HCT116 (cell line): Measurements from ENCODE around the gene LRP1. TPM values are rescaled to one million over a fixed set of nuclear protein-coding genes. Genes with fewer than 3 reads are reported as not detected.

Source experiments
- ATAC-seq: fragments of 200-7000 bp; cut with Tn5 transposase; 2 replicates; pipeline ENCODE4 v1.9.1; 2020; ENCODE audit warnings: mild to moderate bottlenecking, moderate library complexity
- BruUV-seq: library from RNA; stranded (reverse); fragments of 400-500 nt; replicated peaks from 2 replicates; lab custom pipeline; 2021; lab: Mats Ljungman, UMichigan
- CTCF ChIA-PET: fragments of 300-600 bp; sonication (Branson Sonifier 250); formaldehyde crosslinking; loops from one replicate; lab custom pipeline; 2021; ENCODE audit warnings: antibody characterized with exemption; lab: Charles Lee
- POLR2A ChIA-PET: fragments of 300-600, 350-600 bp; sonication (Branson Sonifier 250); formaldehyde crosslinking; loops from one replicate; lab custom pipeline; 2021; ENCODE audit warnings: antibody characterized with exemption; lab: Charles Lee
- RAD21 ChIA-PET, 2 experiments: fragments of 300-600 bp; sonication (Branson Sonifier 250); formaldehyde crosslinking; loops; one replicate each; lab custom pipeline; 2023; ENCODE audit warnings: low total read pairs in 2 of 2; ENCODE audit not compliant: uncharacterized antibody in 2 of 2, unreplicated experiment in 2 of 2, low non-redundant PET in 1 of 2; lab: Charles Lee
- DNase-seq: peaks from one replicate; pipeline ENCODE4 v3.0.0-alpha.2; 2010; ENCODE audit warnings: low read depth, low spot score
- H2AFZ ChIP-seq: fragments of 200-600 bp; shearing (Covaris generic), sonication (generic); 2 replicates; pipeline ENCODE4 v1.6.1; 2017; ENCODE audit warnings: low read depth, mixed run types, mixed read lengths, antibody characterized with exemption, low read length; ENCODE audit not compliant: poor library complexity, severe bottlenecking
- H3K27ac ChIP-seq: 2 replicates; pipeline ENCODE4 v1.5.1; 2012; ENCODE audit warnings: low read depth, low read length
- H3K27me3 ChIP-seq: fragments of 200-600 bp; sonication (generic); 2 replicates; pipeline ENCODE4 v1.6.1; 2016; ENCODE audit warnings: mixed run types, low read length, mixed read lengths; ENCODE audit not compliant: insufficient read depth
- H3K36me3 ChIP-seq, 2 experiments: fragments of 200-500 bp in 1 of 2; fragments of 200-600 bp in 1 of 2; sonication (Bioruptor generic) in 1 of 2; sonication (generic) in 1 of 2; 2 replicates each; pipeline versions ENCODE4 v1.5.1 to v1.6.1; 2014 to 2016; ENCODE audit warnings: low read length in 2 of 2, inconsistent platforms in 1 of 2, mixed read lengths in 1 of 2, mixed run types in 1 of 2; ENCODE audit not compliant: insufficient read depth in 2 of 2, control insufficient read depth in 1 of 2
- H3K4me1 ChIP-seq, 2 experiments: fragments of 200-600 bp in 1 of 2; sonication (generic) in 1 of 2; 2 replicates each; pipeline versions ENCODE4 v1.5.1 to v1.6.1; 2012 to 2017; ENCODE audit warnings: low read length in 2 of 2, inconsistent platforms in 1 of 2, mild to moderate bottlenecking in 1 of 2, mixed read lengths in 1 of 2, mixed run types in 1 of 2, moderate library complexity in 1 of 2; ENCODE audit not compliant: insufficient read depth in 2 of 2, control insufficient read depth in 1 of 2
- H3K4me2 ChIP-seq: fragments of 200-600 bp; sonication (generic); 2 replicates; pipeline ENCODE4 v1.6.1; 2017; ENCODE audit warnings: mixed run types, low read length, mixed read lengths
- H3K4me3 ChIP-seq, 2 experiments: fragments of 200-600 bp in 1 of 2; sonication (generic) in 1 of 2; replicated peaks in 1 of 2; 2 replicates each; pipeline ENCODE4 v1.5.1; 2011 to 2016; ENCODE audit warnings: low read length in 2 of 2, control low read depth in 1 of 2, low read depth in 1 of 2, mild to moderate bottlenecking in 1 of 2, mixed read lengths in 1 of 2, mixed run types in 1 of 2
- H3K79me2 ChIP-seq: fragments of 200-600 bp; sonication (generic); 2 replicates; pipeline ENCODE4 v1.6.1; 2017; ENCODE audit warnings: mild to moderate bottlenecking, mixed run types, low read length, moderate library complexity, mixed read lengths; ENCODE audit not compliant: insufficient read depth
- H3K9ac ChIP-seq: fragments of 200-600 bp; sonication (generic); 2 replicates; pipeline ENCODE4 v1.6.1; 2016; ENCODE audit warnings: low read length, mixed read lengths
- H3K9me2 ChIP-seq: fragments of 200-600 bp; sonication (generic), shearing (Covaris generic); 2 replicates; pipeline ENCODE4 v1.6.1; 2017; ENCODE audit warnings: mixed run types, mild to moderate bottlenecking, moderate library complexity; ENCODE audit not compliant: insufficient read depth
- H3K9me3 ChIP-seq, 2 experiments: fragments of 200-500 bp in 1 of 2; fragments of 200-600 bp in 1 of 2; sonication (Bioruptor generic) in 1 of 2; sonication (generic) in 1 of 2; 2 replicates each; pipeline ENCODE4 v1.6.1; 2014 to 2017; ENCODE audit warnings: low read length in 2 of 2, mixed read lengths in 2 of 2, inconsistent platforms in 1 of 2, low read depth in 1 of 2, mild to moderate bottlenecking in 1 of 2, mixed run types in 1 of 2, moderate library complexity in 1 of 2; ENCODE audit not compliant: control insufficient read depth in 1 of 2, insufficient read depth in 1 of 2
- H4K20me1 ChIP-seq: fragments of 200-600 bp; sonication (generic), shearing (Covaris generic); 2 replicates; pipeline ENCODE4 v1.6.1; 2017; ENCODE audit warnings: mixed run types, mild to moderate bottlenecking, moderate library complexity; ENCODE audit not compliant: insufficient read depth
- CBX3 ChIP-seq: IDR thresholded peaks from 2 replicates; pipeline ENCODE4 v1.6.1; 2012; ENCODE audit warnings: low read depth
- CEBPB ChIP-seq: IDR thresholded peaks from 2 replicates; pipeline ENCODE4 v1.6.1; 2012; ENCODE audit warnings: low read depth
- ELF1 ChIP-seq: IDR thresholded peaks from 2 replicates; pipeline ENCODE4 v1.6.1; 2012; ENCODE audit warnings: low read depth, borderline replicate concordance
- EZH2 ChIP-seq: fragments of 200-600 bp; sonication (generic); IDR thresholded peaks from 2 replicates; pipeline ENCODE4 v1.6.1; 2017; ENCODE audit warnings: antibody characterized with exemption, mixed run types
- EZH2phosphoT487 ChIP-seq: fragments of 200-600 bp; IDR thresholded peaks from 2 replicates; pipeline ENCODE4 v1.6.1; 2018; ENCODE audit warnings: antibody characterized with exemption, borderline replicate concordance
- FOSL1 ChIP-seq: IDR thresholded peaks from 2 replicates; pipeline ENCODE4 v1.6.1; 2012; ENCODE audit warnings: low read depth
- JUND ChIP-seq: IDR thresholded peaks from 2 replicates; pipeline ENCODE4 v1.6.1; 2012
- POLR2A ChIP-seq: IDR thresholded peaks from 2 replicates; pipeline ENCODE4 v1.7.0; 2011; ENCODE audit warnings: borderline replicate concordance; ENCODE audit not compliant: insufficient read depth, insufficient read length; ENCODE audit errors: extremely low read depth
- POLR2AphosphoS5 ChIP-seq: IDR thresholded peaks from 2 replicates; pipeline ENCODE4 v1.6.1; 2011; ENCODE audit warnings: mild to moderate bottlenecking, low read depth, low read length, moderate library complexity
- SP1 ChIP-seq: IDR thresholded peaks from 2 replicates; pipeline ENCODE4 v1.6.1; 2012; ENCODE audit warnings: low read depth
- YY1 ChIP-seq: IDR thresholded peaks from 2 replicates; pipeline ENCODE4 v1.6.1; 2011; ENCODE audit warnings: low read length, low read depth, moderate library complexity, mild to moderate bottlenecking; ENCODE audit not compliant: insufficient replicate concordance; ENCODE audit errors: extremely low read depth
- ZNF274 ChIP-seq: fragments of 200-500 bp; sonication (Bioruptor generic); IDR thresholded peaks from 2 replicates; pipeline ENCODE4 v1.6.1; 2014; ENCODE audit warnings: mild to moderate bottlenecking, low read depth, low read length, inconsistent platforms
- intact Hi-C: fragments of 100-400 bp; cut with micrococcal nuclease; formaldehyde crosslinking; loops from 2 replicates; pipeline ENCODE4 v1.10.0; 2022
- total RNA-seq: library from RNA; stranded (reverse); gene quantifications from one replicate; pipeline ENCODE4 v1.2.1, GENCODE V29; 2021; ENCODE audit not compliant: unreplicated experiment
- TF ChIP-seq, protein P1 (sequence below), 3 experiments: fragments of 200-600 bp in 1 of 3; sonication (generic) in 1 of 3; IDR thresholded peaks in 2 of 3; conservative IDR thresholded peaks in 1 of 3; 2 replicates each; pipeline ENCODE4 v1.5.1; 2012 to 2017; ENCODE audit warnings: low read depth in 2 of 3, low read length in 2 of 3, antibody characterized with exemption in 1 of 3, borderline replicate concordance in 1 of 3, control low read depth in 1 of 3, mild to moderate bottlenecking in 1 of 3, mixed read lengths in 1 of 3, mixed run types in 1 of 3, moderate library complexity in 1 of 3; ENCODE audit not compliant: insufficient read depth in 1 of 3
- TF ChIP-seq, protein P2 (sequence below): IDR thresholded peaks from 2 replicates; pipeline ENCODE4 v1.6.1; 2012; ENCODE audit warnings: low read depth
- TF ChIP-seq, protein P3 (sequence below): IDR thresholded peaks from 2 replicates; pipeline ENCODE4 v1.6.1; 2012
- TF ChIP-seq, protein P4 (sequence below): IDR thresholded peaks from 2 replicates; pipeline ENCODE4 v1.6.1; 2011; ENCODE audit warnings: mild to moderate bottlenecking, low read length, moderate library complexity; ENCODE audit not compliant: insufficient replicate concordance; ENCODE audit errors: extremely low read depth

The LRP1 gene
- total RNA-seq, 1 experiment from 2014 or later: 12.0 TPM

DNA sequence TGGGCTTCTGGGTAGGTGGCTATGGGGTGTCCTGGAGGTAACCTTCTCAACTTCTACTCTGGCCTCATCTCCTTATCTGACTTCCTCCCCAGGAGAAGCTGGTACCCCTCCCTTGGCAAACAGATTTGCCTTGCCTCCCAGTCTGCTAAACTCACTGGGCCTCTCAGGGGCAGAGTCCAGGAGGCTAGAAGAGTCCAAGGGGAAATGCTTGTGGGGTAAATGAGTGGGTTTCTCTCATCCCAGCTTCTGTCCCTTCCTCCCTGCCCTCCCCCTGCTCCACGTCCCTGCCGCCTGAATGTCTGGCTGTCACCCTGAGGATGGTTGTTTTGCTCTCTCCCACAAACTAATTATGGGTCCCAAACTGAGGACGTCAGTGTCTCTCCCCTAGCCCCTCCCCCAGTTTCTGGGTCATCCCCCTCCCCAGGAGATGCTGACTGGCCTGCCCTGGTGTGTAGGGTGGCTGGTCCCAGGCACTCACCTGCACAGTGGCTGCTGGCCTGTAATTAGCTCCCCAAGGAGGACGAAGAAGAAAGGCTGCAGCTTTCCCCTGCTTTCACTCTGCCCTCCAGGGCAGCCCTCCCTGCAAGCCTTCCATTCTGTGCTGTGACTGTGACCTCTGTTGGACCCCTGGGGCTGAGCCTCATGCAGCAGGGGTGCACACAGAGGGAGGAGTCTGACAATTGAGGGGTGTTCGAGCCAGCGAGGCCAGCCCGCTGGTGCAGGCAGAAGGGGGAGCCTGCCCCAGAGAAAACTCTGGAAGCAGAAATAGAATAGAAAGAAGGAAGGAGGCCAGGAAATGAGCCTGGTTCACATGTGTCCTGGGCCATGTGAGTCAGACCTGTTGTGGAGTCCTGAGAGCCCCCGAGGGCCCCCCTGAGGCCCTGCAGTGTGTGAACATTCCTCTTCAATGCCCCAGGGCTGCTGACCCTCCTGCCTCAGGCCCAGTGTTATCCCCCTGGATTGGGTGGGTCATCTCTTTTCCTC, 19.0 kb downstream of the LRP1 start, which contains the start of gene LRP1-AS:
Gene LRP1-AS, minus strand, starts transcription at position 659 of the 984 bp plus-strand sequence.
- H3K4me2 ChIP-seq: no peak within 1 kb of the TSS
- no peak for ATAC-seq
- no peak within 1 kb of the TSS for H3K9ac ChIP-seq
- H3K36me3 ChIP-seq: peaks cover 0 to 14% of the 10 kb centered on the region in 2 experiments; a peak in 2 of 4 replicates
- TF ChIP-seq SP1 (no peak), CBX3 (no peak), CEBPB (no peak), ZNF274 (no peak), POLR2AphosphoS5 (no peak), POLR2A (no peak), JUND (no peak), FOSL1 (no peak), EZH2 (no peak), YY1 (no peak), ELF1 (no peak), EZH2phosphoT487 (no peak)
- TF ChIP-seq, protein P1, sequence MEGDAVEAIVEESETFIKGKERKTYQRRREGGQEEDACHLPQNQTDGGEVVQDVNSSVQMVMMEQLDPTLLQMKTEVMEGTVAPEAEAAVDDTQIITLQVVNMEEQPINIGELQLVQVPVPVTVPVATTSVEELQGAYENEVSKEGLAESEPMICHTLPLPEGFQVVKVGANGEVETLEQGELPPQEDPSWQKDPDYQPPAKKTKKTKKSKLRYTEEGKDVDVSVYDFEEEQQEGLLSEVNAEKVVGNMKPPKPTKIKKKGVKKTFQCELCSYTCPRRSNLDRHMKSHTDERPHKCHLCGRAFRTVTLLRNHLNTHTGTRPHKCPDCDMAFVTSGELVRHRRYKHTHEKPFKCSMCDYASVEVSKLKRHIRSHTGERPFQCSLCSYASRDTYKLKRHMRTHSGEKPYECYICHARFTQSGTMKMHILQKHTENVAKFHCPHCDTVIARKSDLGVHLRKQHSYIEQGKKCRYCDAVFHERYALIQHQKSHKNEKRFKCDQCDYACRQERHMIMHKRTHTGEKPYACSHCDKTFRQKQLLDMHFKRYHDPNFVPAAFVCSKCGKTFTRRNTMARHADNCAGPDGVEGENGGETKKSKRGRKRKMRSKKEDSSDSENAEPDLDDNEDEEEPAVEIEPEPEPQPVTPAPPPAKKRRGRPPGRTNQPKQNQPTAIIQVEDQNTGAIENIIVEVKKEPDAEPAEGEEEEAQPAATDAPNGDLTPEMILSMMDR (IDR thresholded peaks at IDR 0.05 in 2 of 3, conservative IDR thresholded peaks at IDR 0.05 in 1 of 3; ENCODE audit: borderline replicate concordance in 1 of 3, insufficient read depth in 1 of 3, low read depth in 2 of 3, low read length in 2 of 3): no peak
- TF ChIP-seq, protein P2, sequence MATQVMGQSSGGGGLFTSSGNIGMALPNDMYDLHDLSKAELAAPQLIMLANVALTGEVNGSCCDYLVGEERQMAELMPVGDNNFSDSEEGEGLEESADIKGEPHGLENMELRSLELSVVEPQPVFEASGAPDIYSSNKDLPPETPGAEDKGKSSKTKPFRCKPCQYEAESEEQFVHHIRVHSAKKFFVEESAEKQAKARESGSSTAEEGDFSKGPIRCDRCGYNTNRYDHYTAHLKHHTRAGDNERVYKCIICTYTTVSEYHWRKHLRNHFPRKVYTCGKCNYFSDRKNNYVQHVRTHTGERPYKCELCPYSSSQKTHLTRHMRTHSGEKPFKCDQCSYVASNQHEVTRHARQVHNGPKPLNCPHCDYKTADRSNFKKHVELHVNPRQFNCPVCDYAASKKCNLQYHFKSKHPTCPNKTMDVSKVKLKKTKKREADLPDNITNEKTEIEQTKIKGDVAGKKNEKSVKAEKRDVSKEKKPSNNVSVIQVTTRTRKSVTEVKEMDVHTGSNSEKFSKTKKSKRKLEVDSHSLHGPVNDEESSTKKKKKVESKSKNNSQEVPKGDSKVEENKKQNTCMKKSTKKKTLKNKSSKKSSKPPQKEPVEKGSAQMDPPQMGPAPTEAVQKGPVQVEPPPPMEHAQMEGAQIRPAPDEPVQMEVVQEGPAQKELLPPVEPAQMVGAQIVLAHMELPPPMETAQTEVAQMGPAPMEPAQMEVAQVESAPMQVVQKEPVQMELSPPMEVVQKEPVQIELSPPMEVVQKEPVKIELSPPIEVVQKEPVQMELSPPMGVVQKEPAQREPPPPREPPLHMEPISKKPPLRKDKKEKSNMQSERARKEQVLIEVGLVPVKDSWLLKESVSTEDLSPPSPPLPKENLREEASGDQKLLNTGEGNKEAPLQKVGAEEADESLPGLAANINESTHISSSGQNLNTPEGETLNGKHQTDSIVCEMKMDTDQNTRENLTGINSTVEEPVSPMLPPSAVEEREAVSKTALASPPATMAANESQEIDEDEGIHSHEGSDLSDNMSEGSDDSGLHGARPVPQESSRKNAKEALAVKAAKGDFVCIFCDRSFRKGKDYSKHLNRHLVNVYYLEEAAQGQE: no peak
- TF ChIP-seq, protein P3, sequence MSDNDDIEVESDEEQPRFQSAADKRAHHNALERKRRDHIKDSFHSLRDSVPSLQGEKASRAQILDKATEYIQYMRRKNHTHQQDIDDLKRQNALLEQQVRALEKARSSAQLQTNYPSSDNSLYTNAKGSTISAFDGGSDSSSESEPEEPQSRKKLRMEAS: no peak
- TF ChIP-seq, protein P4, sequence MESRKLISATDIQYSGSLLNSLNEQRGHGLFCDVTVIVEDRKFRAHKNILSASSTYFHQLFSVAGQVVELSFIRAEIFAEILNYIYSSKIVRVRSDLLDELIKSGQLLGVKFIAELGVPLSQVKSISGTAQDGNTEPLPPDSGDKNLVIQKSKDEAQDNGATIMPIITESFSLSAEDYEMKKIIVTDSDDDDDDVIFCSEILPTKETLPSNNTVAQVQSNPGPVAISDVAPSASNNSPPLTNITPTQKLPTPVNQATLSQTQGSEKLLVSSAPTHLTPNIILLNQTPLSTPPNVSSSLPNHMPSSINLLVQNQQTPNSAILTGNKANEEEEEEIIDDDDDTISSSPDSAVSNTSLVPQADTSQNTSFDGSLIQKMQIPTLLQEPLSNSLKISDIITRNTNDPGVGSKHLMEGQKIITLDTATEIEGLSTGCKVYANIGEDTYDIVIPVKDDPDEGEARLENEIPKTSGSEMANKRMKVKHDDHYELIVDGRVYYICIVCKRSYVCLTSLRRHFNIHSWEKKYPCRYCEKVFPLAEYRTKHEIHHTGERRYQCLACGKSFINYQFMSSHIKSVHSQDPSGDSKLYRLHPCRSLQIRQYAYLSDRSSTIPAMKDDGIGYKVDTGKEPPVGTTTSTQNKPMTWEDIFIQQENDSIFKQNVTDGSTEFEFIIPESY: no peak
- CTCF ChIA-PET: no interaction called here
- H3K4me3 ChIP-seq: no peak within 1 kb of the TSS
- BruUV-seq: no TSS peak
- POLR2A ChIA-PET: no interaction called here
- RAD21 ChIA-PET: no interaction called here
- no peaks in the 10 kb centered on the region for H3K79me2 ChIP-seq
- H3K9me2 ChIP-seq: no peaks in the 10 kb centered on the region
- H3K9me3 ChIP-seq: no peaks in the 10 kb centered on the region
- H3K4me1 ChIP-seq: no peaks in the 10 kb centered on the region
- DNase-seq: no peak
- no peaks in the 10 kb centered on the region for H4K20me1 ChIP-seq
- no peaks in the 10 kb centered on the region for H3K27me3 ChIP-seq
- H3K27ac ChIP-seq: no peak within 1 kb of the TSS
- no peak within 1 kb of the TSS for H2AFZ ChIP-seq
- intact Hi-C loops: no loop called here
